HG02870 (cell line): Measurements from ENCODE around the gene RNF166.
A peak's percentile ranks its signal among the peaks of the same experiment; 100 is the strongest.

Experiments
- ATAC-seq: cut with Tn5 transposase; IDR thresholded peaks from one replicate; pipeline ENCODE4 v1.9.1; 2021; ENCODE audit warnings: mild to moderate bottlenecking, moderate library complexity; ENCODE audit not compliant: unreplicated experiment

Gene RNF166, protein sequence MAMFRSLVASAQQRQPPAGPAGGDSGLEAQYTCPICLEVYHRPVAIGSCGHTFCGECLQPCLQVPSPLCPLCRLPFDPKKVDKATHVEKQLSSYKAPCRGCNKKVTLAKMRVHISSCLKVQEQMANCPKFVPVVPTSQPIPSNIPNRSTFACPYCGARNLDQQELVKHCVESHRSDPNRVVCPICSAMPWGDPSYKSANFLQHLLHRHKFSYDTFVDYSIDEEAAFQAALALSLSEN

DNA sequence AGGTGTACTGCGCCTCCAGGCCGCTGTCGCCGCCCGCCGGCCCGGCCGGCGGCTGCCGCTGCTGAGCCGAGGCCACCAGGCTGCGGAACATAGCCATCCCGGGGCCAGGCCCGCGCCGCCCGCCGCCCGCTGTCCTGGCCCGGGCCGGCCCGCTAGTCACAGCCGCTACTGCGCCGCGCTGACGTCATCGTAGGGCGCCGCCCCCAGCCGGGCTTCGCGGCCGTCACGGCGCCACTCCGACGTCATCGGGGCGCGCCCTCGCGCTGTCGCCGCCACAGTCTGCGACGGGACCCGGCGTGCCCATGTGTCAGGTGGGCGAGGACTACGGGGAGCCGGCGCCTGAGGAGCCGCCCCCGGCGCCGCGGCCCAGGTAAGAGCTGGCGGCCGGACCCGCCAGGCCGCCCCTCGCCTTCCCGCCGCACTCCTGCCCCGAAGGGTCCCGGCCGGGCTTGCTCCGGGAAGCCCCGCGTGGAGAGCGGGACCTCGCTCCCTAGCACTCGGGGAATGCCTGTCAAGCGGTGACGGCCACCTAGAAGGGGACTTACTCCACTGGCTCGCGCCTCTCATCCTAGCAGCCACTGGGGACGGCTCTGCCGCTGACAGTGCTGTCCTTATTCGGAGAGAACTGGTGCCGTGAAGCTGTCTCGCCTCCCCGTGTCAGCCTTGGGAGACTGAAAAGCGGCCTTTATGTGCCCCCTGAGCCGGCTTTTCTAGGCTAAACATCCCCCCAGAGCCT, at the start of gene RNF166, which contains the start of gene CTU2:
RNF166 (minus strand) TSS at position 180 of the 736 bp plus-strand sequence; CDS start at position 97, 83 bp downstream.
CTU2 (plus strand) TSS at position 275 of the 736 bp plus-strand sequence; CDS start at position 303, 28 bp downstream.
- peak; percentile 71 for ATAC-seq

DNA sequence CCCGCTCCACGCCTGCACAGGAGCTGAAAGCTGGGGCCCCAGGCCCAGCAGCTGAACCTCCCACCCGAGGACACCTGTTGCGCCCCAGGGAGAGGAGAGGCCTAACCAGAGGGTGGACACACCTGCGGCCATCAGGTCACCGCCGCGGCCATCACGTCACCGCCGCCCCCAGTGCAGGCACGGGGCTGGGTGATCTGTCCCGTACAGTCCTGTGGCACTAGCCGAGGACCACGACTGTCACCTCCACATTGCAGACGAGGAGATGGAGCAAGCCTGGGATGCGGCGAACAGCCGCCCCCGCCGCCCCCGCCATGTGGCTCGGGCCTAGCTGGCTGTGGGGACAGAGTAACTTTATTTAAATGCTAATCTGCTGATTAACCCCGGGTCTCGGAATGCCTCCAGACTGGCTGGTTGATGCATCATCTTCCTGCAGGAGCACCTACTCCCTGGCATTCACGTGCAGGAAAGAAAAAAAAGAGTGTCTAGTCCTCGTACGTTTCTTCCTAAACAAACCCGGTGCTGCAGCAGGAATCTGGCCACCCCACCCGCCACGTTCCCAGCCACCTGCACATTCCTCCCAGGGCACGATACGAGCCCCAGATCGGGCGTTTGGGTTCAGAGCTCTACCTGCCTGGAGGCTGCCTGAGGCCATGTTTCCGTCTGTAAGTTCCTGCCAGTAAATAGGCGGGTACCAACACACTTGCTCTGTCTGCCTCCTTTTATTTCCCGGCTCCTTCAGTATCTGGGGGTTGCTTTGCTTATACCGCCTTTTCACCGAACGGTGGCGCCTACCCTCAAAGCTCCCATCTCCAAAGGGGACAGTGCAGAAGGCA, 48.9 kb upstream of the RNF166 start:
- no peak for ATAC-seq

DNA sequence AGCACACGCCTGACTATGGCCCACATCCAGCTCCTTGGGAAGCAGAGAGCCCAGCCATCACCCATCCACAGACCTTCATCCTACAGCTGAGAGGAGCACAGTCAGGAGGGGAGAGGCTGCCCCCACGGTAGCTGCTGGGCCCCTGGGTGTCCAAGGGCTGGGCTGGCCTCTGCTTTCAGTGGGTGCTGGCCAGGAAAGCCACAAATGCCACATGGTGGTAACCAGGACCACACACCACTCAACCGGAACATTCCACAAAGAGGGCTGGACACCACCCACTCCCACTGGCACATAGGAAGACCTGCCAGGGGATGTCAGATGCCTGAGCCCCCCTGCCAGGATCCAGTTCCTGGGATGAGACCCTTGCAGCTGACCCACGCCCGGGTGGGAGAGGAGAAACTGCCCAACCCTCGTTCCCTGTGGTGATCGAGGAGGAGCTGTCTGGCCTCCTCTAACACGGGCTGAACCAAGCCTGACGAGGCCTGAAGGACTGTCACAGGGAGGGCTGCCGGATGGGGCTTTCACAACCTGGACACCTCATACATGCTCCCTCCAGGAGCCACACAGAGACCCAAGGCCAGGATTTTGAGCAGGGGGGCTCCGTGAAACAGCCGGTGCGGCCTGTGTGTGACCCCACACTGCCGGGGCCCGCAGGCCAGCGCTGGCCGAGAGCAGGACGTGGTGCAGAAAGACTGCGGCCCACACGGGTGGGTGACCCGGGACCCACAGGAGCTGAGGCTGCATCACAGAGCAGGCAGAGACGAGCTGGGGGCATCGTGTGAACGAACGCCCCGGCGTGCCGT, 48.1 kb upstream of the RNF166 start:
- no peak for ATAC-seq

DNA sequence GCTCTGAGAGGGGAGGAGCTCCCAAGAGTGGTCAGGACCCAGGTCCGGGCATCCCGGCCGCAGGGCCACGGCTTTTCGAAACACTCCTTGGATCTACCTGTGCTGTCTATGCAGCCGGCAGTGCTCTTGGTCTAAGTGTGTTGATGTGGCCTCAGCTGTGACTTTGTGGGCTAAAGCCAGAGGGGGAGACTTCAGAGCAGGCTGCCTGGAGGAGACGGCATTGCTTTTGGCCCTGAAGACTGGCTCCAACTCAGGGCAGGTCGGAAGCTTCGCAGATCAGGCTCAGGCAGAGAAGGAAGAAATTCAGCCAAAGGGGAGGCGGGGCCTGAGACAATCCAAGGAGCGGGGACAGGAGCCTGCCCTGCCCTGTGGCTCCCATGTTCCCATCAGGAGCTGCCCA, 47.4 kb upstream of the RNF166 start:
- ATAC-seq: no peak

DNA sequence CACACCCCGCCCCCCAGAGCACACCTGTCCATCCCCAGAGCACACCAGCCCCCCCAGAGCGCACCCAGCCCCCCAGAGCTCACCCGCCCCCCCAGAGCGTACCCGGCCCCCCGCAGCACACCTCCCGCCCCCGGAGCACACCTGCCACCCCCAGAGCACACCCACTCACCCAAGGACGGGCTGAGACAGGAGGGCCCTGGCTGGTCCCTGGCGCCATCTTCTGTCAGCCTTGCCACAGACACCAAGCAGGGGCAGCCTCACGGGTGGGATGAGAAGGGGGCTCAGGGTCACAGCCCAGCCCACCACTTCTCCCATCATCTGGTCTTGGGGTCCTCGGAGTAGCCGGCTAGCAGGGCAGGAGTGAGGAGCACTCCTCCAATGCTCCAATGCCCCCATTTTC, 47.0 kb upstream of the RNF166 start:
- no peak for ATAC-seq

DNA sequence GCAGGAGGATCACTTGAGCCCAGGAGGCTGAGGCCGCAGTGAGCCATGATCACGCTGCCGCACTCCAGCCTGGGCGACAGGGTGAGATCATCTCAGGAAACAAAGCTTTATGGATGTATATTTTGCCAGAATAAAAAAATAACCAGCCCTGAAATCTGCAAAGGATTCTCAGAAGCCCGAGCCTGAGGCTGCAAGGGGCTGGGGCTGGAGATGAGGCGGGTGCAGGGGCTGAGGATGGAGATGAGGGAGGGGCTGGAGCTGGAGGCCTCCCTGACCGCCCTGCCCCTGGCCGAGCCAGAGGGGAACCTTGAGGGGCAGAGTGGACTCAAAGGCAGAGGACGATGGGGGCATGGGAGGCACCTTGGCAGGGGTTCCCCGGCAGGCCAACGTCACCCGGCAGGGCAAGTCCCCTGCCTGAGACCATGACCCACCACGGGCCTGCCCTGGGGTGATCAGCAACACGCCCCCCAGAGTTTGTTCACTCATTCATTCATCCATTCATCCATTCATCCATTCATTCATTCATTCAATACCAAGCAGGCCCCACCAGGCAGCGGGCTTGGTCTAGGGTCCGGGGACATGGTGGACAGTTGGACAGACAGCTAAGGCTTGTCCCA, 46.3 kb upstream of the RNF166 start:
- no peak for ATAC-seq

DNA sequence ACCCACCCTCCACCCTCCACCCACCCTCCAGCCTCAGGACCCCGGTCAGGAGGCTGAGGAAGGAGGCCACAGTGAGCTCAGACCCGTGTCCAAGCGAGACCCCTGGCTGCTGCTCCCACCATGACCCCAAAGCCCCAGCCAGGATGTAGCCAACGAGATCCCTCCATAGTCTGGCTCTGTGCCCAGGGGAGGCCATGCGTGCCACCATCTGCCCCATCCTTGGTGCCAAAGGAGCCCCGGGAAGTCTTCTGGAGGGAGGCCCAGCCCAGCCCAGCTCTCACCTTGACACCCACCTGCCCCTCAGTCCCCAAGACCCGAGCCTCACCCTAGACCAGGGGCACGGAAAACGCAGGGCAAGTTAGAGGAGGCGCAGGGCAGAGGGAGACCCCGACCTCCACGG, 44.6 kb upstream of the RNF166 start:
- no peak for ATAC-seq

DNA sequence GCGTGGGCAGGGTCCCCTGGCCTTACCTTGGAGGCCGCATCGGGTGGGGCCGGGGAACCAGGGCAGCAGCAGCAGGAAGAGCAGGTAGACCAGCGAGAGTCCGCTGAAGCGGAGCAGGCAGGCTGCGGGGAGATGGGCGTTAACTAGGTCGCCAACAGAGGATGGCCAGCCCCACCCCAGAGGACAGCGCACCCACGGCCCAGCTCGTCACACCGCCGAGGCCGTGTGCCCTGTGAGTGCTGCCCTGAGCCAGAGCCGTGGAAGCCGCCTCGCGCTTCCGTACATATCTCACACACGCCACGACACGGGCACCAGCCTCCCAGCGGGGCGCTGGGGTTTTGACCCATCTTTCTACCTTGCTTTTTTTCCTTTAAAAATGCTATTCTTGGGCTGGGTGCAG, 43.1 kb upstream of the RNF166 start:
- no peak for ATAC-seq

DNA sequence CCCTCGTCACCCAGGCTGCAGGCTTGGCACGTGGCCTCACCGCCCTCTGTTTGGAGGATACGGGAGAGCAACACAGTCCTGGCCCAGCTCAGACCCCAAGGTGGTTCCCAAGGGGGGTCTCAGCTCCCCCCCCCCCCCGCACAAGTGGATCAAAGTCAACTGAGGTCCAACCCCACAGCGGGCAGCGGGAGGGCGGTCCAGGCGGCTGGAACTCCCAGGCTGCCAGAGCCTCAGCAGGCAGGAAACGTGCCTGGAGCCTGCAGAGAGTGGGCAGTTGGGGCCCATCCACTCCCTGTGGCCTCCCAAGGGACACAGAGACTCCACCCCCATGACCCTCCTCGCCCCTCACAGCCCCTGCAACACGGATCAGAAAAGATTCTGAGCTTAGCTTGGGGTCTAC, 42.2 kb upstream of the RNF166 start:
- ATAC-seq: no peak

DNA sequence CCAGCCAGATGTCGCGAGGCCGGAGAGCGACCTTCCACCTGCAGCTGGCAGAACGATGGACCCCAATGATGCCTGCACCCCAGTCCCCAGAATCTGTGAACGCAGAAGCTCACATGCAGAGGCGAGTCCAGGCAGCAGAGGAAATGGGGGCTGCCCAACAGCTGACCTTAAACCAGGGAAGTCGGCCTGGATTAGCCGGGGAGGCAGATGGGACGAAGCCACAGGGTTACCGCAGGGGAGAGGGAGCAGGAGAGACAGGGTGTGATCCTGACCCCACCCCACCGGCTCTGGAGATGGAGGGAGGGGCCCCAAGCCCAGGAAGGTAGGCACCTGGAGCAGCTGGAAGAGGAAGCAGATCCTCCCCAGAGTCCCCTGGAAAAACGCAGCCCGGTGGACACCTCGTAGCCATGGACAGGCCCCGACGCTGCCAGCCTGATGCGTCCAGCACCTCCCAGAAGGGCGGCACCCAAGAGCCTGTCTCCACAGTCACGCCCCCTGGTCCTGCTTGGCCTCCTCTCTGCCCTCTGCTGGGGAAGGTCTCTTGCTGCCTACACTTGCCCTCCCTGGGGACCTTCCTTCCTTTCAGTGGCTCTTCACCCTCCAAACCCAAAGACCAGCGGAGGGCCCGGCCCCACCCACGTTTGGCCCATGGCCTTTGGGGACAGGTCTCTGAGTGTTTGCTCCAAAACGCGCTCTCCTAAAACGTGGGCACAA, 41.5 kb upstream of the RNF166 start:
- no peak for ATAC-seq

DNA sequence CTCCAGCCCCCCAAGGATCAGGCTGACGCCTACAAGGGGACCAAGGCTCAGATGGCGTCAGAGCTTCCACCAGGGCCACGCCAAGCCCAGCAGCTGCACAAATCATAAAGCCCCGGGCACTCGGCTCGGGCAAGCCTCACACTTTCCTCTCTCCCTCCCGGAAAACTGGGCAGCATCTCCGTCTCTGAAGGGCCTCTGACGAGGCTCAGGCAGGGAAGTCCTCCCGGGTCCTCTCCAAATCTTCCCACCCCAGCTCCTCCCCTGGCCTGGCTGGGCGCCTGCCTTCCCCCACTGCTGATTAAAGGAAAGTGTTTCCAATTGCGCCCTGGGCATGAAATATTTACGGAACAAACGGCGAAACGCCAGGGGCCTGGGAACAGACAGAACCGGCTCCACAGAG, 40.3 kb upstream of the RNF166 start:
- no peak for ATAC-seq

DNA sequence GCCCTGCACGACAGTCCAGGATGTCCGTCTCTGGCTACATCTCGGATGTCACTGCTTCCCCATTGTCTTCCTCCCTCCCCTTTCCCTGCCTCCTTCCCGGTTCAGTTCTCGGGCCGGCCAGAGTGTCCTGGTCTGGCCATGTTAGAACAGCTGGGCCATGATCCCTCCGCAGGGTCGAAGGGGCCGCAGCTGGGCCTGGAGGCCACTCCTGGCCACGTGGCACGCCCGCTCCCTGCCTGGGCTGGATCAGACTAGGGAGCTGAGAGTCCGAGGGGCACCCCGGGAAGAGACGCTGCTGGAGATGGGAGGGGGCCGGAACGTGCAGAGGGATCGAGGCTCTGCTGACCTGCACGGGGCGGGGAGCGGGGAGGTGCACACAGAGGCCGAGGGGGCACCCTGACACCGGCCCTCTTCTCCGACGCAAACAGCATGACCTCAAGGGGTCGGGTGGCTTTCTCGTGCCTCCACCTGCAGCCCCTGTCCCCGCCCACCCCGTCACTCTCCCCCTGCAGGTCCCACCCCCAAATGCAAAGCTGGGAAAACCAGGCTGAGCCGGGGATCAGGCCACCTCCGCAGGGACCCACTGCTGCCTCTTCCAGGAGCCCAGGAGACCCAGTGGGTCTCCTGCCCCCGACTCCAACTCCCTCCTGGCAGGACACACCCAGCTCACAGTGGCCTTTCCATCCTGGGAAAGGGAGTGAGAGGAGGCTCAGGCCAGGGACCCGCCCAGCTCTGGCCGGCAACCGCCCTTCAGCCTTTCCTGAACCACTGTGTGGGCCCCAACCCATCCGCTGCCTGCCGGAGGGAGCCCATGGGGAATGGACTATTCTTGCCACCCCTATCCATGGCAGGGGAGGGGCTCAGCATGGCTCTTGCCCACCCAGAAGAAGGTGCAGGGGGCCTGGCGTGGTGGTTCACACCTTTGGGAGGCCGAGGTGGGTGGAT, 38.6 kb upstream of the RNF166 start:
- ATAC-seq: no peak

DNA sequence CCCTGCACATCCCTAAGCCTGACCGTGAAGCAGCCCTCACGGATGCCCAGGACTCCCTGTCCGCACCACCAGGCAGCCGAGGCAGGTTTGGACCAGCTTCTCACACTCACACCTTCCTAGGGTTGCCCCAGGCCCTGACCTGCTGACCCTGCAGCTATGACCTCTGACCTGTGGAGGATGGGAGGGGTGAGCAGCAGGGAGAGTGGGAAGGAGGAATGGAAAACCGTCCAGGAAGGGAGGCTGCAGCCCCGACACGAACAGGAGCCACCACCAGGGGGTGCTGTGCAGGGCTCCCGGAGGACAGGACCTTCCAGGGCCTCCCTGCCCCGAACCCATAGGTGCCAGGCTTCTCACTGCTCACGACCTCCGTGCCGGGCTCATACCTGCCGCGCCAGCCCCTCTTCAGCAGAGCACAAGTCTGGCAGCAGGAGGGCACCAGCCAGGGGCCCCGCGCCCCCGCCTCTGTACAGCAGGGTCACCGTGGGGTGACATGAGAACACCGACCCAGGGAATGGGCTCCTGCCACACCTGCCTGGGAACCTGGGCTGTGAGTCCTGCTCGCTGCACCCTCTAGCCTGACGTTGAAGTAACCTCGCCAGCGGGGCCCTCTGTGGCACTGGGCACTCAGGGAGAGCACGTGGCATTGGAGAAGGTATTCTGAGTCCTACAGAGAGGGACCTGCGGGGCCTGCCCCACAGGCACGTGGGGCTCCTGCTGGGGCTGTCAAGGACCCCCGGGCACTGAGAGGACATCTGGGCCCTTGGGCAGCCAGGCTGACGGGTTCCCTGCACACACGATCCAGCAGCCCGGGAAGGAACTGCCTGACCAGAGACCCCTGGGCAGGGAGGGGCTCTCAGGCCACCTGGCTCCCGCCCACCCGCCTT, 37.7 kb upstream of the RNF166 start:
- no peak for ATAC-seq

DNA sequence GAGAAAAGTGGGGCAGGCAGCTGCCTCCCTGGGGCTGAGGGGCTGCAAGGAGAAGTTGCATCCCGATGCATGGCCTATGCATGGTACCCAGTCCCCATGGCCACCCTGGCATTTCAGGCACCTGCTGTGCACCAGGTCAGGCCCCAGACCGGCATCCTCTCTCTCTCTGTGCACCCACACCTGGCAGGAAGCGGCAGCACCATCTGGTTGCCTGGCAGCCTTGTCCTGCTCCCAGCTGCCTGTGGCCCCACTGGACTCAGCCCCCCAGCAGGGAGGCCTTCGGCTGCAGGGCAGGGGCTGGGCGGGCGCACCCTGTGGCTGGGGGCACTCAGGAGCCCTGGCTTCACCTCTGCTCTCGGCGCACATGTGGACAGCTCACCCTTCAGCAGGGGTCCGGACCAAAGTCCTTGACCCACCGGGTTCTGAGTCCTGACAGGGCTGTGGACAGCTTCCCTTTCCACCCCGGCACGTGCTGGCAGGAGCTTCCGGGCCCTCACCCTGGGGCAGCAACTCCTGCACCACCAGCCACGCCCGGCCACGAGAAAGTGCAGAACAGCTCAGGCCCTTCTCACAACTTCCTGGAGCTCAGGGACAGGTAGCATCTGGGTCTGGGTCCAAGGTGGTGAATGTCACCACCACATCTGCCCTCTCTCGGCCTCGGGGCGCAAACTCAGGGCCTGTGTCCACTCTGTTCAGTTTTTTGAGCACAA, 36.8 kb upstream of the RNF166 start:
- ATAC-seq: no peak

DNA sequence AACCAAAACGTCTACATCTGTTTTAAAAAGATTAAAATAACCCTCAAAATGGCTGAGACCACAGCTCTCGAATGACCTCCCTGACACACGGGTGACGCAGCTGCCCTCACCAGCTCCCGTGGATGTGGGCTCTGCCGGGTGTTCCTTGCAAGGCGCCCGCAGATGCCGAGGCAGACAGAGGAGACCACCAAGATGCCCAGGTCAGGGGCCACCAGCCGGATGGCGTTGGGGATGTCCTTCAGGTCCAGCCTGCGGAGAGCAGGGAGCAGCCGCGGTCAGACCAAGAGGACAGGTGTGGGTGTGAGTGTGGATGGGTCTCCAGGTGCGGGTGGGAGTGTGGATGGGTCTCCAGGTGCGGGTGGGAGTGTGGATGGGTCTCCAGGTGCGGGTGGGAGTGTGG, 35.2 kb upstream of the RNF166 start:
- no peak for ATAC-seq

DNA sequence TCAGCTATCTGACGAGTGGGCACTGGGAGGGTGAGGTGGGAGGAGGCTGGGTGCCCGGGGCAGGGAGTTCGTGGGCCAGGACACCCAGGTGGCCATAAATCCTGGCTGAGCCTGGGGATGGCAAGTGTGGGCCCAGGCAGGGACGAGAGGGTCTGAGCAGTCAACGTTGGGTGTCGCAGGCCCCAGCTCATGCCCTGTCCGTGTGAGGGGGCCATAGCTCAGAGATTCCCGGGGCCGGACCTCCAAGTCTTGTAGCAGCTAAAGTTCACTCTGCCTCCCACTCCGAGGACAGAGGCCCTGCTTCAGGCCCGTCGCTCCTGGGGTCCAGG, 34.5 kb upstream of the RNF166 start:
- no peak for ATAC-seq
